Esophagus squamous epithelium (tissue), 4 donors: ENCODE data around the gene ANGEL1.

Experiments
- POLR2A ChIP-seq, 4 donors: fragments of 450-650 bp; IDR thresholded peaks; one replicate each; pipeline ENCODE4 v1.6.1; 2017; ENCODE audit warnings: antibody characterized with exemption in 4 of 4, mild to moderate bottlenecking in 4 of 4, moderate library complexity in 3 of 4
- TF ChIP-seq, protein P1 (sequence below), 6 experiments: fragments of 450-650 bp in 4 of 6; fragments of 200-600 bp in 2 of 6; sonication (generic) in 2 of 6; IDR thresholded peaks; one replicate each; pipeline ENCODE4 v1.5.1; 2016 to 2019; ENCODE audit warnings: antibody characterized with exemption in 6 of 6, mild to moderate bottlenecking in 4 of 6, moderate library complexity in 4 of 6

DNA sequence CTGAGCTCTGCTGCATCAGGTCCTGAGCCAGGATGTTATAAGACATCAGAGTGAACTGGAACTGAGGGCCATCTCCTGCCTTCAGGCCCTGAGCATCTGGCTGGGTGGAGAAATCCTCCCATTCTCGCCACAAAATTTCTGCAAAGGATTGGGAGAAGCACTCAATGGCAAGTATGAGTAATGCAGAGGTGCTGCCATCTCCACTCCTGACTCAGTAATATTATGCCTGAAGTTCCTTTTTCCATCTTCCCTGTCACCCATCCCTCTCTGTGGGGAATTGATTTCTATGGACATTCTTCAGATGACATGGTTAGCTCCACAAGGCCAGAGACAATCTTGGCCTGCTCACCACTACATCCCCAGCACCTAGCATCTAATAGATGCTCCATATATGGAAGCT is 4.7 kb downstream of the ANGEL1 start:
- TF ChIP-seq, protein P1, sequence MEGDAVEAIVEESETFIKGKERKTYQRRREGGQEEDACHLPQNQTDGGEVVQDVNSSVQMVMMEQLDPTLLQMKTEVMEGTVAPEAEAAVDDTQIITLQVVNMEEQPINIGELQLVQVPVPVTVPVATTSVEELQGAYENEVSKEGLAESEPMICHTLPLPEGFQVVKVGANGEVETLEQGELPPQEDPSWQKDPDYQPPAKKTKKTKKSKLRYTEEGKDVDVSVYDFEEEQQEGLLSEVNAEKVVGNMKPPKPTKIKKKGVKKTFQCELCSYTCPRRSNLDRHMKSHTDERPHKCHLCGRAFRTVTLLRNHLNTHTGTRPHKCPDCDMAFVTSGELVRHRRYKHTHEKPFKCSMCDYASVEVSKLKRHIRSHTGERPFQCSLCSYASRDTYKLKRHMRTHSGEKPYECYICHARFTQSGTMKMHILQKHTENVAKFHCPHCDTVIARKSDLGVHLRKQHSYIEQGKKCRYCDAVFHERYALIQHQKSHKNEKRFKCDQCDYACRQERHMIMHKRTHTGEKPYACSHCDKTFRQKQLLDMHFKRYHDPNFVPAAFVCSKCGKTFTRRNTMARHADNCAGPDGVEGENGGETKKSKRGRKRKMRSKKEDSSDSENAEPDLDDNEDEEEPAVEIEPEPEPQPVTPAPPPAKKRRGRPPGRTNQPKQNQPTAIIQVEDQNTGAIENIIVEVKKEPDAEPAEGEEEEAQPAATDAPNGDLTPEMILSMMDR (IDR thresholded peaks at IDR 0.05), result no peak
- no peak for TF ChIP-seq POLR2A (IDR thresholded peaks at IDR 0.05)
